ENCODE data around the gene MYL11. TPM values are rescaled to one million over a fixed set of nuclear protein-coding genes. Genes with fewer than 3 reads are reported as not detected.

MYL11 gene
- total RNA-seq, 1 donor from 2014 or later: 10.4 TPM

DNA sequence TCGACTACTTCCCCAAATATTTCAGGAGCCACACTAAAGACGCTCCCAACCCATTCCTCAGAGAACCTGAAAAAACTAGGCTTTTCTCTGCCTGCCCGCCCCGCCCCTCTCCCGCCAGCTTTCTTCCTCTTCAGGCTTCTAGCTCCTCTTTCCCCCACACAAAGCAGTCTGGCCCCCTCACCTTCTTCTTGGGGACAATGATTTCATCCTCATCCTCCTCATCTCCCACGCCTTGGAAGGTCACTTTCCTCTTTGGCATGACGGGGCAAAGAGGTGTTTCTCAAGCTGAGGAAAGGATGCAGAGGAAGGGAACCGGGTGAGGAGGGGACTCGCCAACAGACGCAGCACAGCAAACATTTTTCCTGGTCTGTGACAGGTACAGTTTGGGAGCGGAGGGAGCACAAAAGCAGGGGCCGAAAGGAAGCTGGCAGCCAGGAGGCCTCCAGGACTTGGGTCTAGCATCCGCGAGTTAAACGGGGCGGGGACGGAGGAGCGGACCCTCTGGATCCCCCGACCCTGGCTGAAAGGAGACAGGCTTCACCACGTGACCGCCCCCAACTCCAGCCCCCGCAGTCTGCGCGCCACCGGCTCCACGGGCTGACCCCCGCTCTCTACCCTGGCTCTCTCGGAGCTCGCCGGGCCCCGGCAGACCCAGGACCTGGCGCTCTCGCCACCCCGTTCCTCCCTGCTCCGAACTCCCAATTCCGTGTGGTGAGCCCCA lies 20.0 kb upstream of the MYL11 start:
- Mint-ChIP-seq H3K9me3 (no peaks in the 10 kb centered on the region), H3K27ac (peak overlapping the region; percentile 99), H3K36me3 (peaks cover 10% of the 10 kb centered on the region), H3K4me1 (ENCODE audit: unreplicated experiment) (peaks cover 11% of the 10 kb centered on the region), H3K4me3 (peak overlapping the region; percentile 94), H3K27me3 (no peaks in the 10 kb centered on the region)
- TF ChIP-seq, protein P1, sequence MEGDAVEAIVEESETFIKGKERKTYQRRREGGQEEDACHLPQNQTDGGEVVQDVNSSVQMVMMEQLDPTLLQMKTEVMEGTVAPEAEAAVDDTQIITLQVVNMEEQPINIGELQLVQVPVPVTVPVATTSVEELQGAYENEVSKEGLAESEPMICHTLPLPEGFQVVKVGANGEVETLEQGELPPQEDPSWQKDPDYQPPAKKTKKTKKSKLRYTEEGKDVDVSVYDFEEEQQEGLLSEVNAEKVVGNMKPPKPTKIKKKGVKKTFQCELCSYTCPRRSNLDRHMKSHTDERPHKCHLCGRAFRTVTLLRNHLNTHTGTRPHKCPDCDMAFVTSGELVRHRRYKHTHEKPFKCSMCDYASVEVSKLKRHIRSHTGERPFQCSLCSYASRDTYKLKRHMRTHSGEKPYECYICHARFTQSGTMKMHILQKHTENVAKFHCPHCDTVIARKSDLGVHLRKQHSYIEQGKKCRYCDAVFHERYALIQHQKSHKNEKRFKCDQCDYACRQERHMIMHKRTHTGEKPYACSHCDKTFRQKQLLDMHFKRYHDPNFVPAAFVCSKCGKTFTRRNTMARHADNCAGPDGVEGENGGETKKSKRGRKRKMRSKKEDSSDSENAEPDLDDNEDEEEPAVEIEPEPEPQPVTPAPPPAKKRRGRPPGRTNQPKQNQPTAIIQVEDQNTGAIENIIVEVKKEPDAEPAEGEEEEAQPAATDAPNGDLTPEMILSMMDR (conservative IDR thresholded peaks at IDR 0.05): no peak
- no peak for DNase-seq (ENCODE audit: extremely low spot score, unreplicated experiment)

DNA sequence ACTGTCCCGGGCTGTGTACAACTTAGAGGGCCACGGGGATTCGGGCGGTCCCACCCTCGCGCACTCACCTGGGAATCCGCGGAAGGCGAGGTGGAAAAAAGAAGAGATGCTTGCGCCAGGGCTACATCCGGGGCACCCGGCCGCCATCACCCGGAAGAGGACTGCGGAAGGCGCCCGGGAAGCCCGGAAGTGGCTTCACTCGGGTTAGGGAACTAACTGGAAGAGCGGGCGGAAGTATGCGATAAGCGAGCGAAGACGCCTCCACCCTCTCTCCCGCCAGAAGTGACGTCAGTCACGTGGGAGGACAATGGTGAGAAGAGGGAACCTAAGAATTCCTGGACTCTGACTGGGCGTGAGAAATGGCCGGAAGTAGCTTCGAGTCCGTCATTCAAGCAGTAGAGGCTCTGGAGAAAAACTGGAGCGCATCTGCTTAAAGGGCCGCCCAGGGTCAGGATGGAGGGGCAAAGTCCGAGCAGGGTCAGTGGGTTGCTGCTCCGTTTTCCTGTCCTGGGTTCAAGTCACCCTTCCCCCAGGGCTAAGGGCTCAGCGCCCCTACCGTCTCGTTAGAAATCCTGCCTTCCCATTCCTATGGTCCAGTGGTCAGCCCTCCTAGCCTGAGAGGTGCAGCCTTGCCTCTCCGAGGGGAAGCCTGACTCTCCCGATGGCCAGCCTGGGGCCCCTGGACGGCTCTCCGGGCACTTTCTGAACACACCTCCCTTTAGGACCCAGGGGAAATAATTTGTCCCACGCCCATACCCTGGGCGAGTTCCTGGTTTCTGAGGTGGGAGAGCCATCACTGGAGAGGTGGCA lies 19.3 kb upstream of the MYL11 start, which contains the start of gene CD2BP2:
Gene CD2BP2 (minus strand): TSS at position 165 of the 810 bp plus-strand sequence. CDS start 627 bp downstream, outside the sequence.
- Mint-ChIP-seq H3K27me3 (no peaks in the 10 kb centered on the region), H3K9me3 (no peaks in the 10 kb centered on the region), H3K4me1 (ENCODE audit: unreplicated experiment) (peaks cover 11% of the 10 kb centered on the region), H3K4me3 (peak within 1 kb of the TSS; percentile 94), H3K27ac (peak within 1 kb of the TSS; percentile 99), H3K36me3 (peaks cover 7% of the 10 kb centered on the region)
- TF ChIP-seq, protein P1 (conservative IDR thresholded peaks at IDR 0.05): peak; percentile 32
- peak; percentile 93 for DNase-seq (ENCODE audit: extremely low spot score, unreplicated experiment)

DNA sequence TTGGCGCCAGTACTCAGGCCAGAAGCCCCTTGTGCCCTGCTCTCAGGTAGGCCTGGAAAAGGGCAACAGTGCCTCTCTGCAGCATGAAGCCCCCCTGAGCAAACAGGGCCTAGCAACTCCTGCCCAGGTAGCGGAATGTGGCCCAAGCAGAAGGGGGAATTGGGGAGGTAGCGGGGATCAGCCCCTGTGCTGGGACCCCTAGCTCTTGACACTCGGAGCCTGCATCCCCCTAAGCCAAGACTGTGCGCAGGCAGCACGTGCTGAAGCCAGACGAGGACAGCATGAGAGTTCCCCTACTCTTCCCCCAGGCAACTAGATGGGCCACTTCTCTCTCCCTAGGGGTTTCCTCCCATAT lies 18.7 kb upstream of the MYL11 start:
- Mint-ChIP-seq H3K27me3 (no peaks in the 10 kb centered on the region), H3K27ac (peak overlapping the region; percentile 99), H3K4me3 (peak overlapping the region; percentile 94), H3K9me3 (no peaks in the 10 kb centered on the region), H3K36me3 (peaks cover 8% of the 10 kb centered on the region), H3K4me1 (ENCODE audit: unreplicated experiment) (peaks cover 11% of the 10 kb centered on the region)
- DNase-seq (ENCODE audit: extremely low spot score, unreplicated experiment): no peak
- TF ChIP-seq, protein P1 (conservative IDR thresholded peaks at IDR 0.05): no peak

DNA sequence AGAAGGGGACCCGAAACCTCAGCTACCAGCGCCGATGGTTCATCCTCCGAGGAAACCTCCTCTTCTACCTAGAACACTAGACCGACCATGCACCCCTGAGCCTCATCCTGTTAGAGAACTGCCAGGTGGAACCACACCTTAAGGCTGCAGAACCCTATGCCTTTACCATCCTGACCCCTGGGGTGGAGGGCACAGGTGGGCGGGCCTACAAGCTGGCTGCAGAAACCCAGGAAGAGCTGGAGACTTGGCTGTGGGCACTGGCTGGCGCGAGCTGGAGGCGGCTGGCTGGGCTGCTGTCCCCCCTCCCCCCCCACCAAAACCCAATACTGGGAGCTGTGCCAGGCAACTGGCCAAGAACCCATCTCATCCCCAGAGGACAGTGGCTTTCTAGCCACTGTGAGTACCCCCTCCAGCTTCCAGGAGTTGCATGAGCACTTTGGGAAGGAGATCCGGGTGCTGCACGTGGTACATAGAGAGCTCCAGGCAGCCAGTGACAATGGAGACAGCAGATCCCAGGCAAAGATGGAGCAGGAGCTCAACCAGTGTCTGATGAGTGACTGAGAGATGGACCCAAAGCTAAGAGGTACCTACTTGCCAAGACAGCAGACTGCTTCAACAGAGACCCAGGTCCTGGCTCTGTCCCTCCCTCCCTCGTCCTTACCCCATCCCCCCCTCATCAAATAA lies 18.1 kb upstream of the MYL11 start:
- TF ChIP-seq, protein P1 (conservative IDR thresholded peaks at IDR 0.05): no peak
- Mint-ChIP-seq H3K27me3 (no peaks in the 10 kb centered on the region), H3K27ac (peak overlapping the region; percentile 99), H3K4me1 (ENCODE audit: unreplicated experiment) (peaks cover 11% of the 10 kb centered on the region), H3K36me3 (peaks cover 8% of the 10 kb centered on the region), H3K4me3 (peak overlapping the region; percentile 94), H3K9me3 (no peaks in the 10 kb centered on the region)
- DNase-seq (ENCODE audit: extremely low spot score, unreplicated experiment): no peak

DNA sequence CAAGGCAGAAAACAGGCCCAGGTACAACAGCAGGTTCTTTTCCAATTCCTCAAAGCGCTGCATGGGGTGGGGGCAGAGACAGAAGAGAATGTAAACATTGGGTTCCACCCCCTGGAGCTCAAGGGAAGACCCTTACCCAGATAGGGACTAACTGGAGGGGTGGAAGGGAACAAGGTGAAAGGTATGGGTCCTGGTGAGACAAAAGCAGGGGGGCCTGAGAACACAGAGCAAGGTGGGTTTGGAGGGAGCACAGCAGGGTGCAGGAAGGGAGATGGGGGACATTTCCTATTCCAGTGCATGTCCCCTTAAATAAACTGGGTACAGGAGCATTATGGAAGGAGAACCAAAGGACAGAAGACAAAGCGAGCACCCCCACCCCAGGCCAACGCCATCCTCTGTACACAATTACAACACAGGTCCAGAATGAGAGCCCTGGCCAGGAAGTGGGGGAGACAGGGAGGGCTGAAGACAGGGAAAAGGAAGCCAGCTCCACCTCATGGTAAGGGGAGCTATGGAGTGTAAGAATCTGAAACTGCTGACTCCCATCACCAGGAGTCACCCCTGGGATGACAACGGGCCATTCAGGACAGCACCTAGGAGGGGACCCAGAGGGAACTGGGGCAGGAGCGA lies 17.4 kb upstream of the MYL11 start:
- DNase-seq (ENCODE audit: extremely low spot score, unreplicated experiment): no peak
- H3K4me1 Mint-ChIP-seq (ENCODE audit: unreplicated experiment): peaks cover 11% of the 10 kb centered on the region
- no peaks in the 10 kb centered on the region for H3K27me3 Mint-ChIP-seq
- no peak overlapping the region for H3K4me3 Mint-ChIP-seq
- TF ChIP-seq, protein P1 (conservative IDR thresholded peaks at IDR 0.05): no peak
- H3K27ac Mint-ChIP-seq: peak overlapping the region; percentile 99
- peaks cover 9% of the 10 kb centered on the region for H3K36me3 Mint-ChIP-seq
- H3K9me3 Mint-ChIP-seq: no peaks in the 10 kb centered on the region

All from type B pancreatic cell (in vitro differentiated cells).